Epithelial cell of prostate (primary cell): ENCODE measurements around the gene SND1.

ENCODE experiments used
- DNase-seq: peaks from one replicate; pipeline ENCODE4 v3.0.0-alpha.2; 2011; ENCODE audit warnings: low read depth, low spot score
- H3K27ac ChIP-seq: fragments of 450-650 bp; 2 replicates; pipeline ENCODE4 v1.5.1; 2017; ENCODE audit warnings: mild to moderate bottlenecking

Gene SND1

DNA sequence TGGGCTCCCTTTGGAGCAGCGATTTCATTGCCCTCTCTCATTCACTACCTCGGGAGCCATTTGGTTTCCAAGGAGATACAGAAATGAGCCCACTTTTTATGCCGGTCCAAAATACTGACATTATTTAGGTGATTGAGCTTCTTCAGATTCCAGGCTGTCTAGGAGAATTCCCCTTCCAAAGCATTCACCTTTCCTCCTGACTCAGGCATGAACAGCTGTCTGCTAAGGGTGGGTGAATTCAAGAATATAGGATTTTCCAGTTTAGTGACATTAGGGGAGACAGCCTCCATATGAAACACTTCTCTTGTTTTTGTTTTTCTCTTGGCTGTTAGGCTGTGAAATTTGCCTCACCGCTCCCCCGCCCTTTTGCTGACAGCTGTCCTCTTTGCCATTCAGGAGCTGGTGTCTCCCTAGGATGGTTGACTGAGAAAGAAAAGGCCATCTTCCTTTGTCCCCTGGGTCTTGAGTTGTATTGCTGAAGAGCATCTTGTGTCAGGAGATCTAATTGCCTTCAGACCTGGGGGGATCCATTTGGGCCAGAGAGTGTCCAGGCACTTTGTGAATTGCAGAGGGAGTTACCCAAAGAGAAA lies 322.5 kb downstream of the SND1 start:
- DNase-seq: no peak
- H3K27ac ChIP-seq: no peak overlapping the region

DNA sequence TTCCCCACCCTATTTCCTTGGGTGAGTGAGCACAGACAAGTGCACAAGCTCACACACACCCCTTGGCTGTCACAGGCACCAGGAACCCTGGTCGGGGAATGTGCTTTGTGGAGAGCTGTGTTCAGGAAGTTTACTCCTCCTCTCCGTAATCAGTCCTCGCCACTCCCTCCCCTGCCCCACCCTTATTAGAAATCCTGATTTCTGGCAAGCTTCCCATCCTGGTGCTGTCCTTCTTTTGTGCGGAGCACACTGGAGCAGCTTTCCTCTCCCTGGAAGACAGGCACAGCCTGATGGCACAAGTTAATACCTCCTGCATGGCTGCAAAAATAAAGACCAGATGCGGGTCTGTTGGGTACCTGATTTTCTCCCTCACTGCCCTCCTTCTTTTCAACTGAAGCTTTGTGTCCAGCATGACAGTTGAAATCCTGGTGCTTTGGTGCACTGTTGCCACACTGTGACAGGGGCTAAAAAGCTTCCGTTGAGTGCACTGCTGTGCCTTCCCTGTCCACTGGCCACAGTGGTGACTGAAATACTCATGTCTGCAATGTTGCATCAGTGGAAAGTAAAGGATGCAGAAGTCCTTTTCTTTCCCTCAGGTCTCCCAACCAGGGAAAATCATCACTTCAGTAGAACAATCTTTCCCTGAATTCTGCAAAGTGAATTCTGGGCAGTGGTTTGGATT lies 324.2 kb downstream of the SND1 start:
- peak overlapping the region; percentile 9 for H3K27ac ChIP-seq

DNA sequence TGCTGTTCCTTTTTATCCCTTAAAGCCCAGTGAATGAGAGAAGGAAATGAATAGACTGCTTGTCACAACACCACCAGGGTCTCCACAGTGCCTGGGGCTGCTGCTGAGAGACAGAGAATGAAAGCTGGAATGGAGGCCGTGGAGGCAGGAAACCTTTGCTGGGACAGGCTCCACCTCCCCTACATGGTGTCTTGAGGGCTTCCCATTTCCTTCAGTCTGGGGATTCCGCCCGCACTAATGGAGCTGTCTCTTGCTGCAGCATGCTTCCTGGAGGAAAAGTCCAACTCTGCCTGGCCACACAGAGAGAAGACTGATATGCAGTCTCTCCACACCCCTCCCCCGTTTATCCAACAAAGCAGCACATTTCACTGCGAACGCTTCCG lies 324.7 kb downstream of the SND1 start:
- H3K27ac ChIP-seq: no peak overlapping the region
- DNase-seq: no peak

More for the DNA sequence above, 324.2 kb downstream of the SND1 start:
- no peak for DNase-seq

DNA sequence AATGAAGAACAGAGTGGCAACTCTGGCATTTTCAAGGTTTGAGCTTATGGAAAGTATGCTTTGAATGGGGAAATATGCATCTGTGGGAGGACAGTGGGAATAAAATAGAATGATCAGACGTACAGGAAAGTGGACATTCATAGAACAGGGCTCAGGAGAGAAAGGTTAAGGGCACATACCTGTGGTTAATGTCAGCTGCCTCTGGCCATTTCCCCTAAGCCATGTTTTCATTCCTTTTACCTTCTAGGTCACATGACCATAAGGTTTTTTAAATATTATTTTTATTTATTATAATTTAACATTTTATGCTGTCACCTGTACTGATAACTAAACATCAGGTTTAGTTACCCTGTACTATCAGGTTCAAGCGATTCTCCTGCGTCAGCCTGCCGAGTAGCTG lies 326.4 kb downstream of the SND1 start:
- no peak for DNase-seq
- no peak overlapping the region for H3K27ac ChIP-seq

DNA sequence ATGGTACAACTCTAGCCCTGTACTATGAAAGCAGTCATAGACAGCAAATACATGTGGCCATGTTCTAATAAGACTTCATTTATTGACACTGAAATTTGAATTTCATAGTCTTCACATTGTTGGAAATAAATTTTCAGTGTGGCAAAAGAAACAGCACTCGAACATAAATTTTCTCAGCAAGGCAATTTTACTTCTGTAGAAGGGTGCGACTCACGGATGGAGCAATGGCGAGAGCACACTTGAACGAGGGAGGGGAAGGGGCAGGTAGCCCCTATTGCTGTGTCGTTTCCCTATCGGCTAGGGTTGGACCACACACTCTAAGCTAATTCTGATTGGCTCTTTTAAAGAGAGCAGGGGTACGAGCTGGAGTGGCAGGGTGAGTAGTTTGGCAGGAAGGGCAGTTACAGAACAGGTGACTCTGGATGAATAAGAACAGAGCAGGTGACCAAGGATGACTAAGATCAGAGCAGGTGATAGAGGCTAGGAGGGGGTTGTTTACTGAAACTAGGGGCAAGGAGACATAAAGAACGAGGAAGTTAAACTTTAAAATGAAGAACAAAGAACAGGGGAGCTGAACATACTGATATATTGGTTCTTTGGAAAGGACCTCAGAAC lies 327.2 kb downstream of the SND1 start:
- no peak for DNase-seq
- H3K27ac ChIP-seq: peak overlapping the region; percentile 34

DNA sequence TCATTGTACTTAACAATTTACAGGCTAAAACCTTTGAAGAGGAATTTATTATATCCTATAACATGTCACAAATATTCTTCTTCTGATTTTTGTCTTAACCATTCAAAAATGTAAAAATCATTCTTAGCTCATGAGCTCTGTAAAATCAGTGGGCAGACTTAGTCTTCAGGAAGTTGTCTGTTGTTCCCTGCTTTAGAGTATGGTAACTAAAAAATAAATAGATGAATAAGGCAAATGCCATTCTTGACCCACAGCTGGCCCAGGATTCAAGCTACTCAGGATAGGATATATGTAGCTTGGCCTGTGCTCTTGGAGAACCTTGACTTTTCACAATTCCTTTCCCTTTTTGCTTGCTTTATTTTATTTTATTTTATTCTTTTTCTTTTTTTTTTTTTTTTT lies 327.7 kb downstream of the SND1 start:
- no peak for DNase-seq
- H3K27ac ChIP-seq: peak overlapping the region; percentile 34

DNA sequence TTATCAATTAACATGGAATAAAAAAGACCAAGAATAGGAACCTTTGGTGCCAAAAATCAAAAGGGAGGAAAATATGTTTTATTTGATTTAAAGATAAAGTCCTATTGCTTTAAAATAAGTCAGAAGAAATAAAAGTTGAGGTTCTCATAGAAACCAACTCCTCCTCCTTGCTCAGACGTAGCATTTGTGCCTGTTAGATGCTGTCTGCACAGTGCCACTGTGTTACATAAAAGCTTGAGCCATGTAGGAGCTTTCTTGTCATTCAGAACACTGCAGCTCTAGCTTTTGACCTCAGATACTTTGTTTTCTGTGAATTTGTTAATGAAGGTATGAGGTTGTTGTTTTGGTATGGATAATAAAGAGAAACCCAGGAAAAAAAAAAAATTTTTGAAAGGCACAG lies 328.9 kb downstream of the SND1 start:
- no peak for DNase-seq
- H3K27ac ChIP-seq: no peak overlapping the region

DNA sequence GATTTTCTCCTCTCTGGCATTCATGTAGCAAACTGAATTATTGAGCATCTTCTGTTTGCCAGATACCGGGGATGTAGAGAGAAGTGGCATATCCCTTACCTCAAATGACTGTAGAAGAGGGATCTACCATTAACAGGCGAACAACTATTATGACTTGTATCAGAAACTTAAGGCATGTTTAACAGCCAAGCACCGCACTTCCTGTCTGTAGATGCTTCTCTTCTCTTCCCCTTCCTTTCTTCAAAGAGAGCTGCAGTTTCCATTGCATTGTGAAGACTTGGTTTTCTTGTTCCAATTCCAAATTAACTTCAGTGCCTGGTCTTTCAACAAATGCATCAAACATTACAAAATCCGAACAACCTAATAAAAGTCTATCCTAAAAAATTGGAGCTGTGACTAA lies 330.0 kb downstream of the SND1 start:
- DNase-seq: no peak
- no peak overlapping the region for H3K27ac ChIP-seq

DNA sequence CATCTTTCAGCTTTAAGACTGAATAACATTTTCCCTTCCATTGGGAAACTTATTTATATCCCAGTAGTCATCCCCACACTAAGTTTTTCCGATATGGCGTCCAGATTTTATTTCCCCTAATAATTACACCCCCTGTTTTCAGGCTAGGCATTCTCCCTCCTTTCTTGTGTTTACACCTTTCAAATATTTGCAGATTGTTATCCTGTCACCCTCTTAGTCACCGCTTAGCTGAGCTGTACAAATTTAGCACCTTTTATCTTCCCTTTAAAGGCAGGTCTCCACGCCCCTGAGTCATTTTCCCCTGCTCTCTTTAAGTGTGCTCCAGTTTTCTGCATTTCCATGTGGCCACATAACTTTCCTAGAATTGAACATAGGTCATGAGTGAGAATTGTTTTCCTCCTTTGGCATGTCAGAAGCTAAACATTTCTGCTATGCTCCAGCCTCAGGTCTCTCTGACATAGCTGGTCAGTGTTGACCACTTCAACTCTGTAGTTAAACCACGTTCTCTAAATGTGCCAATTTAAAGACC lies 331.9 kb downstream of the SND1 start:
- H3K27ac ChIP-seq: no peak overlapping the region
- no peak for DNase-seq

DNA sequence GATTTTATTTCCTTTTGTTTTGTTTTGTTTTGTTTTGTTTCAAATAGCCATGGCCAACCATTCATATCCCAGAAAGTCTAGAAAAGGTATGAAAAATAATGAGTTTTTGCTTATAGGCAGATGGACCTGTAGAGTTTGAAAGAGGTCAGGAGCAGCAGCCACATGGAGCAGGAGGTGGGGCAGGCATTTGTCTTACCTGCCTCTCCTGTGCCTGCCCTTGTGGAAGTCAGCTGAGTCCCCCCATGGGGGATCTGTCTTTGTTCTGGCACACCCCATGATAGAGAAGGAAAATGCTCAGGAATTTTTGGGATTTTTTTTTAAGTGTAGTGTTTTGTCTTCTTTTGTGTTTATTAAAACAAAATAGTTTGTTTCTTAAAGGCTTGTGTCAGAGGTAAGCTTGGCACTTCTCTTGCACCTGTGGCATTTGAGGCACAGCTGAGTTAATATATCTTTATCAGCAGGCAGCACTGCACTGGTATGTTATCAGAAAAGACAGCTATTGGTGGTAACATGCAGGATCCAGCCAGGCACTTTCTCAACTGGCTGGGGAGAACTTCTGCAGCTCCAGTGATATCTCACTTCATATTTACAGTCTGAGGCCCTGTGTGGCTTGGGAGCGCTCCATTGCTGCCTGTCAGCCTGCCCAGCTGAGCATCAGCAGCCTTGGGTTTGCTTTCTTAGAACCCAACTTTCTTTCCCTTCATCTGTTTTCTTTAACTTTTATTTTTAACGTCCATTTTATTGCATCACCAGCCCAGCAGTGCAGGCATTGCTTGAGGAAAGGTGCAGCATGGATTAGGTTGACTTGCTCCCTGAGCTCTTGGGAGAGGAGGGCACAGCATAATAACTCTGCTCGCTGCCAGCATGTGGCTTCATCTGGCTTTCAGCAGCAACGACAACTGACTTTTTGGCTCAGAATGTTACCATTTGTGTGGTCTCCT lies 334.9 kb downstream of the SND1 start:
- DNase-seq: no peak
- H3K27ac ChIP-seq: no peak overlapping the region

DNA sequence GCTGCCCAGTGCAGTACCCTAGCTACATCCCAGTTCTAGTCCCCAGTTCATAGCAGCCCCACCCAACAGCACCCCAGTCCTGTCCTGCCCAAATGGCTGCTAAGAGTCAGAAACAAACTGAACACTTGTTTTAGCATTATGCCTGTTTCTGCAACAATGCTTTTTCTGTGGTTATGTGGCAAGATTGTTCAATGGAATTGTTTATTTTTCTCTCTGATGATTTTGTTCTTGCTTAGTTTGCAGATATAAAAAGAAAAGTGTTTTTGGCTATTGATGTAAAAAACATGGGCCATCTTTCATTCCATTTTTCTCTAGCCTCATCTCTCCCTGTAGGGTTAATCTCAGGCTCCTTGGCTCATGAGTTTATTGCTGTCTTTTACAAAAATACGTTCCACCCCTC lies 336.8 kb downstream of the SND1 start:
- no peak overlapping the region for H3K27ac ChIP-seq
- DNase-seq: no peak

DNA sequence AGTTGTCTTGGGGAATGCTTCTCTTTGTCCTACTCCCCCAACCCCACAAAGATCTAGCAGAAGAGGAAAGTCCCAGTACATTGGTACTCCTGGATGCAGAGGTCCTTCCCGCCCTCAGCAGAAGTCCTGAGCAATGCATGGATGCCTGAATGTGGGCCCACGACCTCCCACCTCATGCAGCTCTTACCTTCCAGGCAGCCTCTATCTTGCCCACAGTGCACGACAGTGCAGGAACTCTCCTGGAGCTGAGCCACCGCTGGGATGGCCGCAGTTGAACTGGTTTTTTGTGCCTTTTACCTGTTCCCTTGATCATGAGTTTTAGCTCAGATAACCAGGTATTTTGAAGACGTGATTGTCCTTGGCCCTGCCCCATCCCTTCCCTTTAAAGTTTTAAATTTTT lies 341.3 kb downstream of the SND1 start:
- H3K27ac ChIP-seq: no peak overlapping the region
- no peak for DNase-seq

DNA sequence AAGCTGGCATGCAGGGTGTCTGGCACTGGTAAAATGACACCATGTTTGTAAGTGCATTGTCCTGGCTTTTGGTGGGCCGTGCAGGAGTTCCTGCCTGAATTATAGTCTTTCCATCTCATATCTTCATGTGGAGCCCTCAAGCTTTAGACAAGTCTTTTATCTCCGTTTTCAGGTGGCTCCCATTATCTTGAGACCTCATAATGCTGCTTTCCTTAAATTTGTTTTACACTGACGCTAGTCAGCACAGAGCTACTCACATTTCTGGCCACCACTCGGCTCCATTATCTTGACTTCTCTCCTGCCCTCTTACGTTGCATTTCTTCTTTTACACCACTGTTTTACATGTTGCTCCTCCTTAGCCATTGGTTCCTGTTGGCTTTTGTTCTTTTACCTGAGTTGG lies 342.0 kb downstream of the SND1 start:
- no peak for DNase-seq
- no peak overlapping the region for H3K27ac ChIP-seq

DNA sequence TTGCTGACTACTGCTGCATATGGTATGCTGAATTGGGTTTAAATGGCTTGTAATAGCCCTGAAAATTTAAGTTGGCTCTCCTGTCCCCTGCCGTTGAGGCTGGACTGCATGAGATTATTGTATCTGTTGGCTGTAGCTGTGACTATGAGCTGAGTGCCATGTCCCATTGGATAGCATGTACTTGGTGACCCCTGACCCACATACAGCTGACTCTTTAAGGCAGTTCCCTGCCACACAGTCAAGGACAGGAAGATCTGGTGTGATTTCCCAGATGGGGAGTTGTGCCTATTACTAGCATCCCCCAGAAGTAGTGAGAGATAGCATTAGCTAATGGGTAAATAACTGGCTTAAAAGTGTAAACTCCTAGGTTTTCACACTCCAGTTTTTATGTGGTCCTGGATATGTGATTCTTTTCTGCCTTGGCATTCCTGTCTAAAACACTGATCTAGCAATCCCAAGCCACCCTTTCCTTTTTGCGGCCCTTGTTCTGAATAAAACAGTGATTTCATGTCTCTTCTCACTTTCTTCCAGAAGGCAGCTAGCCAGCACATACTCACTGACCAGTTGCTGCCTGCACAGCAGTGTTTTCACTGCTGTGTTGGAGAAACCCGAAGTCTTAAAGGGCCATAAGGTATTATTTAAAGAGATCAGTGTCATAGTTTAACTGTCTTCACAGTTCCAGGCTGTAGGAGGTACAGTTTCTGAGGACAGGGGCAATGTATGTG lies 343.3 kb downstream of the SND1 start:
- no peak overlapping the region for H3K27ac ChIP-seq
- no peak for DNase-seq

DNA sequence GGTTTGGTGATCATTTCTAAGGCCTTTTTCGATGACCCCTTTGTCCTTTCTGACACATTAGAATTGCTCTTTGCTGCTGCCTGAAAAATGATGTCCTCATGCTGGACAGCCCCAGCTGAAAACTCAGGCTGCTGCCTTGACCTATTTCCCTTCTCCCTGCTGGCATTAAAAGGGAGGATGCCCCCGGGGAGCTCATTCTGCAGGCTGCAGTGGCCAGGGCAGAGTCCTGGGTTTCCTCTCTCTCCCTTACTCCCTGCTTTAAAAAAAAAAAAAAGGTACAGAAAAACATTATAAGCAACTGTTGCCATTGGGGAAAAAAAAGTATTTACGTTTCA lies 343.9 kb downstream of the SND1 start:
- no peak overlapping the region for H3K27ac ChIP-seq
- no peak for DNase-seq

DNA sequence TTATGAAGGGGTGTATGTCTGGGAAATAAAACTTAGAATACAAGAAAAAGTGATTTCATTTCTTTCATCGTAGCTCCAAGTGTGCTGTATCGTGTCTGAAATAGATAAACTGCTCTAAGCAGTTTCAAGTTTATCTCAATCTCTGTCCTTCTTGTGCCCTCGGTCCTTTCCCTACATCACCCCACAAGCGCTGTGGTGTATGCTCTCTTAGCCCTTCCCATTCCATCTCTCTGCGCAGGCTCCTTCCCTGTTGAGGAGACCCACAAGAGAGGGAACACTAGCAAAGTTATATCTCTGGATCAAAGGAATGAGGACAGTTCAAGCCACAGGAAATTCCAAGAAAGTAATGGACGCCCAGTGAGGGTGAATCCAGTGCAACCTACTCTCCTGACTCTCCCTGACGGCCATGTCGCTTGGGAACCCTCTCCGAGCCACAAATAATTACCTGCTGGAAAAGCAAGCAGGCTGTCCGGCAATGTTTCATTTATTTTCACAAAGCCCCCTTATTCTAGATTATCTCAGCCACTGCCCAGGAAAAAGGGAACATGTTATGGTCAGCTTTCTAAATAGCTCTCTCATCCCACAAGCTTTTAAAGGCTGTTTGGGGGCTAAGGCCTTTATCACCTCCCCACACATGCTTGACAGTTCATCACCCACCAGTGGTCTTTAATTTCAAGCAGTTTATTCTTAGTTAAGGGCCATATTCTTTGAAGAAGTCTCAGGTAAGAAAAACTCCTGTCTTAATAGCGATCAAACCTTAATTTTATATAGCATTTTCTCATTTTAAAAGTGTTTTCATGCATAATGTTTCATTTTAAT lies 344.5 kb downstream of the SND1 start:
- DNase-seq: no peak
- no peak overlapping the region for H3K27ac ChIP-seq

DNA sequence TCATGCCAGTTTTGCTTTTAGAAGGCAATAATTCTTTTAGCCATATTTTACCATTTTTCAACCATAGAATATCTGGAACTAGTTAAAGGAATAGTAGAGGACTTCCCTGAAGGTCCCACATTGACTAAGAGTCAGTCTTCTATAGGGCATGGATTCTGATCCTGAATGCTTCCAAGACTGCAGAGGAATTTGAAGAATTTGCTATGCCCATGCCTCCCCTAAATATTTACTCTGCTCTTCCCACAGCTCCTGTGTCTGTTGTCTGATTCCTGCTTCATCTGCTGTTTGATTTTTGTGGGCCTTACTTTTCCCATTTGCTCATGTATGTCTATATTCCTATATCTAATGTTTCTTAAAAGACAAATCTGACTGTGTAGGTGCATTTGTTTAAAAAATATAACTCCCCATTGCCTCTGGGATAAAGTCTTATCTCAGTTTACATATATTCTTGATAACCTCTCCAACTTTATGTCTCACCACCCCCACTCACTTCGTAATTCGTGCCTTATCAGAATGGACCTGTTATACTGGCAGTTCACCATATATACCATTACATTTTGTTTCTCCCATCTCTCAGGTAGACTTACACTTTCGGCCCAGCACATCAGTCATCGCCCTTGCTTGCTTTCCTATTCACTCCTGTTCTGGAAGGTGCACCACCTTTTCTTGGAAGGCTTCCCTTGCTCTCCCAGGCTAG lies 345.4 kb downstream of the SND1 start:
- H3K27ac ChIP-seq: no peak overlapping the region
- DNase-seq: no peak

DNA sequence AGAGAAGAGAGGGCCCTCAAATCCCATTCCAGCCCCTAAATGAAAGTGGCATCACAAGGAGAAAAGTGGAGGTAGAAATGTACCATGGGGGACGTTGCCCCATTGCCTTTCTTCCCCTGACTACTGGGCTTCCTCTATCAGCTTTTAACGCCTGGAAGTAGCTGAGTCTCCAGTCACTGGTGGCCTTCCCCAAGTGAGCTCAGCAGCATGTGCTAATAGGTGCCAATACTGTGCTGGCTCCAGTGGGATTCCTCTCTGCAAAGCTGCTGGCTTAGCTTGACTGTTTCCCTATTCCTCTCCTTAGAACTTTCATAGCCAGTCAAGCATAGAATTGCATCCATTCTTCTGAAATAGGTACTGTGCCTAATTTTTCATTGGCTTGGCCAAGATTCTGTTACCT lies 346.7 kb downstream of the SND1 start:
- H3K27ac ChIP-seq: no peak overlapping the region
- no peak for DNase-seq

DNA sequence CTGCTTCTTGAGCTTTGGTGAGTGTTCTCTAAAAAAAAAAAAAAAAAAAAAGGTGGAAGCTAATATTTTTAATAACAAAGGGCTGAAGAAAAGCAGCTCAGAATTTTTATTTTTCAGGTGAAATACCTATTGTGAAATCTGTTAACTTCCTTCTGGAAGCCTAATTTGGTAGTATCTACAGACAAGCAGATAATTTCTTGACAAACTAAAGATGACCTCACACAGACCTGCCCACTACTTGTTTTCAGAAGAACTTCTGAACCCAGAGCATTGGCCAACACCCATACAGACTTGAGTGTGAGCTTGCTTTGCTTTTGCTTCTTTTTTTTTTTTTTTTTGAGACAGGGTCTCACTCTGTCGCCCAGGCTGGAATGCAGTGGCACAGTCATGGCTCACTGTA lies 348.1 kb downstream of the SND1 start:
- H3K27ac ChIP-seq: no peak overlapping the region
- no peak for DNase-seq
